ENCODE measurements around the gene DPY19L1. TPM values are rescaled to one million over a fixed set of nuclear protein-coding genes. Genes with fewer than 3 reads are reported as not detected.

The DPY19L1 gene
- total RNA-seq, 4 donors from 2014 or later: 4.1 to 6.8 (median 5.1) TPM

DNA sequence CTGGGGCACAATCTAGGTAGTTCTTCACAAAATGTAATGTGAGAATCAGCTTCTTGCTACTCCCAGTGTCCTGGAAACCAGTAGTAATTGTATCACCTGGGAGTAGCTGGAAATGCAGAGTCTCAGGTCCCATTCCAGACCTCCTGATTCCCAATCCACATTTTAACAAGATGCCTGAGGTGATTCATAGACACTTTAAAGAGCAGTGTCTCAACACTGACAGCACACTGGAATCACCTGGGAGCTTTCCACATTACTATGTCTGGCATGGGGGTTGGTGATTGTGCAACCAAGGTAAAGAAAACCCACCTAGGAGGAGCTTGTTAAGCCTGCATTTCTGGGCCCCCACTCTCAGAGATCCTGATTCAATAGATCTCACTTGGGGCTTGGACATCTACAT is 11.1 kb downstream of the DPY19L1 start:
- H3K4me3 ChIP-seq: no peak overlapping the region
- H3K36me3 ChIP-seq: no peaks in the 10 kb centered on the region
- H3K4me1 ChIP-seq: no peaks in the 10 kb centered on the region
- H3K27me3 ChIP-seq: no peaks in the 10 kb centered on the region
- no peak overlapping the region for H3K27ac ChIP-seq
- TF ChIP-seq POLR2A (IDR thresholded peaks at IDR 0.05): no peak
- TF ChIP-seq, protein P1, sequence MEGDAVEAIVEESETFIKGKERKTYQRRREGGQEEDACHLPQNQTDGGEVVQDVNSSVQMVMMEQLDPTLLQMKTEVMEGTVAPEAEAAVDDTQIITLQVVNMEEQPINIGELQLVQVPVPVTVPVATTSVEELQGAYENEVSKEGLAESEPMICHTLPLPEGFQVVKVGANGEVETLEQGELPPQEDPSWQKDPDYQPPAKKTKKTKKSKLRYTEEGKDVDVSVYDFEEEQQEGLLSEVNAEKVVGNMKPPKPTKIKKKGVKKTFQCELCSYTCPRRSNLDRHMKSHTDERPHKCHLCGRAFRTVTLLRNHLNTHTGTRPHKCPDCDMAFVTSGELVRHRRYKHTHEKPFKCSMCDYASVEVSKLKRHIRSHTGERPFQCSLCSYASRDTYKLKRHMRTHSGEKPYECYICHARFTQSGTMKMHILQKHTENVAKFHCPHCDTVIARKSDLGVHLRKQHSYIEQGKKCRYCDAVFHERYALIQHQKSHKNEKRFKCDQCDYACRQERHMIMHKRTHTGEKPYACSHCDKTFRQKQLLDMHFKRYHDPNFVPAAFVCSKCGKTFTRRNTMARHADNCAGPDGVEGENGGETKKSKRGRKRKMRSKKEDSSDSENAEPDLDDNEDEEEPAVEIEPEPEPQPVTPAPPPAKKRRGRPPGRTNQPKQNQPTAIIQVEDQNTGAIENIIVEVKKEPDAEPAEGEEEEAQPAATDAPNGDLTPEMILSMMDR (IDR thresholded peaks at IDR 0.05): no peak
- H3K9me3 ChIP-seq: no peaks in the 10 kb centered on the region
- no peak for DNase-seq

DNA sequence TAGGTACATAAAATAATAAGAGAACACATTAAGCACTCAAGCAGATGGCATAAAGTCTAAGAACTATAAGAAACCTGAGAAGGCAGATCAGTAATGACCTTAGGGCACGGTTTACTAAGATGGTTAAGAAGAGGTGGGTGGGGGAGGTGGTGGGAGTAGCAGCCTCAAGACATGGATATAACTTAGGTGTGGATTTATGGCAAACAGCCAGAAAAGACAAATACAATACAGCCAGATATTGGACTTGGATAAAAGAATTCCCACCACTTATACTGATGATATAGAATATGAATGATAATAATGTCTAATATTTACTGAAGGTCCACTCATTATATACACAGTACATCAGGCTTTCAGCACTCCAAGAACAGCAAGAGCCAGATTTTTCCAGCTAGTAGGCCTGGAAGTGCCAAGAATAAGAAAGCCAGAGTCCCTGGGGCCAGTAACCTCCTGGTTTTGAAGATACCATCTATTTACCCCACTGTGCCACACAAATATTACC is 11.9 kb downstream of the DPY19L1 start:
- H3K4me3 ChIP-seq: no peak overlapping the region
- no peaks in the 10 kb centered on the region for H3K9me3 ChIP-seq
- no peaks in the 10 kb centered on the region for H3K27me3 ChIP-seq
- no peak for DNase-seq
- TF ChIP-seq, protein P1 (IDR thresholded peaks at IDR 0.05): no peak
- TF ChIP-seq POLR2A (IDR thresholded peaks at IDR 0.05): no peak
- no peaks in the 10 kb centered on the region for H3K4me1 ChIP-seq
- no peak overlapping the region for H3K27ac ChIP-seq
- no peaks in the 10 kb centered on the region for H3K36me3 ChIP-seq

DNA sequence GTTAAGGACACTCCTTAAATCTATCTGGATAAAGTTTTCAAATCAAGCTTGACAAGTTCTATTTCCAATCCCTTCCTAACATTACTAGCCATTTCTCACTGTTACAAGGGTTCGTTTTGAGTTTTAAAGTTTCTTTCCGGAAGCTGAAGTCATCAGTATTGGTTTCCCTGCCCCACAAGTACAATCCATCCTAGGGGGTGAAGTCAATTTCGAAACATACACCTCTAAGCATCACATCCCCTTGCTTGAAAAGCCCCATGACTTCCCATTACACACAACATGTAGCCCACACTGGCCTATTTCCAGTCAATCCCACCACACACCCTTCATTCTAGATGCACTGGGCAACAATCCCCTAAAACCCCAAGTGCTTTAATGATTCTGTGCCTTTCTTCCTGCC is 13.0 kb downstream of the DPY19L1 start:
- no peaks in the 10 kb centered on the region for H3K9me3 ChIP-seq
- H3K4me1 ChIP-seq: no peaks in the 10 kb centered on the region
- no peaks in the 10 kb centered on the region for H3K27me3 ChIP-seq
- no peaks in the 10 kb centered on the region for H3K36me3 ChIP-seq
- no peak for DNase-seq
- TF ChIP-seq POLR2A (IDR thresholded peaks at IDR 0.05): no peak
- TF ChIP-seq, protein P1 (IDR thresholded peaks at IDR 0.05): no peak
- no peak overlapping the region for H3K4me3 ChIP-seq
- no peak overlapping the region for H3K27ac ChIP-seq

DNA sequence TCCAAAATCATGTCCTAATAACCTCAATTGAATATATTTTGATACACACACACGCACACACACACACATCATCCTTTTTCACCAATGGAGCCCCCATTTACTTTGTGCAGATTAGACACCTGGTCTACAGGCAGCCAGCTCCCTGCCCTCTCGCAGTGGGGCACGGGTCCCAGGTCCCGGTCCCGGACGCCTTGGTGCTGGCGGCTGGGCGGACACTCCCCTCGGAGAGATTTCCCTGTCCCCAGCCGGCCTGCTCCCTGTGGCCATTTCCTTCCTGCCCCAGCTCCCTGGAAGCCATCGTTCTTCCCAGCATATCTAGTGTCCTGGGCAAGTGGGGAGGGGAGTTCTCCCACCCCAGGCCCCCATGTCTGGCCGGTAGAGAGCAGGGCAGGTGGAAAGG is 14.6 kb downstream of the DPY19L1 start:
- no peak for DNase-seq
- Histone ChIP-seq H3K9me3 (no peaks in the 10 kb centered on the region), H3K4me3 (no peak overlapping the region), H3K27ac (no peak overlapping the region), H3K36me3 (no peaks in the 10 kb centered on the region), H3K27me3 (no peaks in the 10 kb centered on the region), H3K4me1 (no peaks in the 10 kb centered on the region)
- TF ChIP-seq, protein P1 (IDR thresholded peaks at IDR 0.05): no peak
- no peak for TF ChIP-seq POLR2A (IDR thresholded peaks at IDR 0.05)

DNA sequence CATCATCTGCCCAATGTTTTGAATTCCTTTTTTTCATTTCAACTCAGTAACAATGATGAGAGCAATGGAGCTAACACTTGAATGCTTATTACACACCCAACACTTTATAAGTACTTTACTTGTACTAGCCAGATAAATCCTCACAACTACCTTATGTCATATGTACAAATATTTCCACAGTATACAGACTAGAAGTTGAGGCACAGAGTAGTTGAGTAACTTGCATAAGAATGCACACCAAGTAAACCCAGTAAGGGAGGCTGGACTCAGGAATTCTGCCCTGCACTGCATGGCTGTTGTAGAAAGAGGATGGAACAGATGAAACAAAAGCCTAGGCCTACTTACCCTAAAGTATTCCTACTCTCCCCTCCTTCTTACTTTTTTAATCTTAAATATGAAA is 15.8 kb downstream of the DPY19L1 start:
- H3K27ac ChIP-seq: no peak overlapping the region
- H3K4me3 ChIP-seq: no peak overlapping the region
- H3K36me3 ChIP-seq: no peaks in the 10 kb centered on the region
- no peaks in the 10 kb centered on the region for H3K4me1 ChIP-seq
- no peak for DNase-seq
- H3K9me3 ChIP-seq: no peaks in the 10 kb centered on the region
- TF ChIP-seq, protein P1 (IDR thresholded peaks at IDR 0.05): no peak
- no peaks in the 10 kb centered on the region for H3K27me3 ChIP-seq

DNA sequence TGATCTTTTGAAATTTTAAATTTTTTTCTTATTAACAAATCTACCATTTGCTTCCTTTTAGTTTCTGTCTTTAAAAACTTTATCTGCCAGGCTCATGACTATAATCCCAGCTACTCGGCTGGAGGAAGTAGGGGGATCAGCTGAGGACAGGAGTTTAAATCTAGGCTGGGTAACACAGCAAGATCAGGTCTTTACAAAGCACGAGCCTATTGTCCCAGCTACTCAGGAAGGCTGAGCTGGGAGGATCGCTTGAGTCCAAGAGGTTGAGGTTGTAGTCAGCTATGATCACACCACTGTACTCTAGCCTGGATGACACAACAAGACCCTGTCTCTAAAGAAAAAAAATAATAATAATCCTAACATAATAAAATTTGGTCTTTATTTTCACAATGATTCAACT is 17.5 kb downstream of the DPY19L1 start:
- Histone ChIP-seq H3K36me3 (no peaks in the 10 kb centered on the region), H3K4me3 (no peak overlapping the region), H3K27me3 (no peaks in the 10 kb centered on the region), H3K9me3 (no peaks in the 10 kb centered on the region), H3K27ac (no peak overlapping the region), H3K4me1 (no peaks in the 10 kb centered on the region)
- no peak for DNase-seq
- TF ChIP-seq POLR2A (IDR thresholded peaks at IDR 0.05): no peak
- TF ChIP-seq, protein P1 (IDR thresholded peaks at IDR 0.05): no peak

Measured in Peyer's patch (tissue), 4 donors.